ENCODE data around the gene CFLAR.

The CFLAR gene

GRCh38 chr2:201108341-201108740 lies 7.6 kb upstream of the CFLAR start:
- no peak for TF ChIP-seq EZH2phosphoT487 (IDR thresholded peaks at IDR 0.05; ENCODE audit: borderline replicate concordance, low read length)
- TF ChIP-seq, protein P1, sequence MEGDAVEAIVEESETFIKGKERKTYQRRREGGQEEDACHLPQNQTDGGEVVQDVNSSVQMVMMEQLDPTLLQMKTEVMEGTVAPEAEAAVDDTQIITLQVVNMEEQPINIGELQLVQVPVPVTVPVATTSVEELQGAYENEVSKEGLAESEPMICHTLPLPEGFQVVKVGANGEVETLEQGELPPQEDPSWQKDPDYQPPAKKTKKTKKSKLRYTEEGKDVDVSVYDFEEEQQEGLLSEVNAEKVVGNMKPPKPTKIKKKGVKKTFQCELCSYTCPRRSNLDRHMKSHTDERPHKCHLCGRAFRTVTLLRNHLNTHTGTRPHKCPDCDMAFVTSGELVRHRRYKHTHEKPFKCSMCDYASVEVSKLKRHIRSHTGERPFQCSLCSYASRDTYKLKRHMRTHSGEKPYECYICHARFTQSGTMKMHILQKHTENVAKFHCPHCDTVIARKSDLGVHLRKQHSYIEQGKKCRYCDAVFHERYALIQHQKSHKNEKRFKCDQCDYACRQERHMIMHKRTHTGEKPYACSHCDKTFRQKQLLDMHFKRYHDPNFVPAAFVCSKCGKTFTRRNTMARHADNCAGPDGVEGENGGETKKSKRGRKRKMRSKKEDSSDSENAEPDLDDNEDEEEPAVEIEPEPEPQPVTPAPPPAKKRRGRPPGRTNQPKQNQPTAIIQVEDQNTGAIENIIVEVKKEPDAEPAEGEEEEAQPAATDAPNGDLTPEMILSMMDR (IDR thresholded peaks at IDR 0.05; ENCODE audit: low read depth, low read length, poor library complexity, severe bottlenecking): no peak
- no peak overlapping the region for H3K27ac ChIP-seq (ENCODE audit: low read depth, low read length)
- no peaks in the 10 kb centered on the region for H3K9me3 ChIP-seq (ENCODE audit: control insufficient read depth, insufficient read depth, low read length)
- no peaks in the 10 kb centered on the region for H3F3A ChIP-seq (ENCODE audit: control insufficient read depth, insufficient read depth)
- H3K79me2 ChIP-seq (ENCODE audit: control insufficient read depth, low read length): no peaks in the 10 kb centered on the region
- H3K4me1 ChIP-seq (ENCODE audit: control insufficient read depth, low read length): no peaks in the 10 kb centered on the region
- no peaks in the 10 kb centered on the region for H3K9me2 ChIP-seq (replicated peaks; ENCODE audit: control insufficient read depth, low read length)
- H4K20me1 ChIP-seq (ENCODE audit: control insufficient read depth, insufficient read depth, low read depth, low read length): no peaks in the 10 kb centered on the region
- no peak overlapping the region for H3K4me3 ChIP-seq (ENCODE audit: low read length)
- H3K36me3 ChIP-seq (ENCODE audit: control insufficient read depth, low read length): no peaks in the 10 kb centered on the region
- H3K4me2 ChIP-seq (ENCODE audit: low read length): no peak overlapping the region
- H3K27me3 ChIP-seq (ENCODE audit: control insufficient read depth, low read length): 0 out of 2 replicates have a peak, but pooled peaks cover 3% of the 10 kb centered on the region

DNA sequence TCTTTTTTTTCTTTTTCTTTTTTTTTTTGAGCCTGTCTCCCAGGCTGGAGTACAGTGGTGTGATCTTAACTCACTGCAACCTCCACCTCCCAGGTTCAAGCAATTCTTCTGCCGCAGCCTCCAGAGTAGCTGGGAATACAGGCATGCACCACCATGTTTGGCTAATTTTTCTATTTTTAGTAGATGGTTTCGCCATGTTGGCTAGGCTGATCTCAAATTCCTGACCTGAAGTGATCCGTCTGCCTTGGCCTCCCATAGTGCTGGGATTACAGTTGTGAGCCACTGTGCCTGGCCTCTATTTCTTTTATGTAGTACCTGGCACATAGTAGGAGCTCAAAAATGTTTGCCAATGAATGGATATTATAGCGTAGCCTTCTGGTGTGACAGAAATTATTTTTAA lies 6.8 kb upstream of the CFLAR start:
- H3K27ac ChIP-seq (ENCODE audit: low read depth, low read length): no peak overlapping the region
- no peaks in the 10 kb centered on the region for H3K79me2 ChIP-seq (ENCODE audit: control insufficient read depth, low read length)
- H3K9me2 ChIP-seq (replicated peaks; ENCODE audit: control insufficient read depth, low read length): no peaks in the 10 kb centered on the region
- no peaks in the 10 kb centered on the region for H4K20me1 ChIP-seq (ENCODE audit: control insufficient read depth, insufficient read depth, low read depth, low read length)
- H3K36me3 ChIP-seq (ENCODE audit: control insufficient read depth, low read length): no peaks in the 10 kb centered on the region
- H3K4me3 ChIP-seq (ENCODE audit: low read length): no peak overlapping the region
- H3F3A ChIP-seq (ENCODE audit: control insufficient read depth, insufficient read depth): no peaks in the 10 kb centered on the region
- no peaks in the 10 kb centered on the region for H3K9me3 ChIP-seq (ENCODE audit: control insufficient read depth, insufficient read depth, low read length)
- 0 out of 2 replicates have a peak, but pooled peaks cover 3% of the 10 kb centered on the region for H3K27me3 ChIP-seq (ENCODE audit: control insufficient read depth, low read length)
- no peaks in the 10 kb centered on the region for H3K4me1 ChIP-seq (ENCODE audit: control insufficient read depth, low read length)
- no peak overlapping the region for H3K4me2 ChIP-seq (ENCODE audit: low read length)
- no peak for TF ChIP-seq EZH2phosphoT487 (IDR thresholded peaks at IDR 0.05; ENCODE audit: borderline replicate concordance, low read length)
- TF ChIP-seq, protein P1 (IDR thresholded peaks at IDR 0.05; ENCODE audit: low read depth, low read length, poor library complexity, severe bottlenecking): no peak

DNA sequence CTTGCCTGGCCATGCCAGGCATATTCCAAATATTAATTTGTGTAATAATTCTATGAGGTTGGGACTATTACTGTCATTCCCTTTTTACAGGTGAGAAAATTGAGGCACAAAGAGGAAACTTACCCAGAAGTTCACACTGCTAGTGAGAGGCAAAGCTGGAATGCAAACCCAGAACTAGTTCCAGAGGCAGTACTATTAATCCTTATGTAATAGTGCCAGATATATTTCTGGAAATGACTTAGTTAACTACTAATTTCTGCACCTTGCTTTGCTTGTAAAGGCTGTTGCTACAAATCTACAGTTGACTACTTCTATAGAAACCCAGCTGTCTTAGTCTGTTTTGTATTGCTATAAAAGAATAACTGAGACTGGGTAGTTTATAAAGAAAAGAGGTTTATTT lies 5.3 kb upstream of the CFLAR start:
- H4K20me1 ChIP-seq (ENCODE audit: control insufficient read depth, insufficient read depth, low read depth, low read length): no peaks in the 10 kb centered on the region
- H3K4me2 ChIP-seq (ENCODE audit: low read length): no peak overlapping the region

More for the DNA sequence above, 5.3 kb upstream of the CFLAR start:
- Histone ChIP-seq H3F3A (ENCODE audit: control insufficient read depth, insufficient read depth) (no peaks in the 10 kb centered on the region), H3K36me3 (ENCODE audit: control insufficient read depth, low read length) (no peaks in the 10 kb centered on the region), H3K27ac (ENCODE audit: low read depth, low read length) (no peak overlapping the region), H3K9me2 (replicated peaks; ENCODE audit: control insufficient read depth, low read length) (no peaks in the 10 kb centered on the region), H3K27me3 (ENCODE audit: control insufficient read depth, low read length) (0 out of 2 replicates have a peak, but pooled peaks cover 3% of the 10 kb centered on the region), H3K9me3 (ENCODE audit: control insufficient read depth, insufficient read depth, low read length) (no peaks in the 10 kb centered on the region), H3K79me2 (ENCODE audit: control insufficient read depth, low read length) (no peaks in the 10 kb centered on the region), H3K4me3 (ENCODE audit: low read length) (no peak overlapping the region), H3K4me1 (ENCODE audit: control insufficient read depth, low read length) (peaks cover 2% of the 10 kb centered on the region)
- TF ChIP-seq EZH2phosphoT487 (IDR thresholded peaks at IDR 0.05; ENCODE audit: borderline replicate concordance, low read length): no peak
- TF ChIP-seq, protein P1 (IDR thresholded peaks at IDR 0.05; ENCODE audit: low read depth, low read length, poor library complexity, severe bottlenecking): no peak

Measured in DOHH2 (cell line).